ENCODE measurements around the gene ZNF492. TPM values are rescaled to one million over a fixed set of nuclear protein-coding genes. Genes with fewer than 3 reads are reported as not detected.
A peak's percentile ranks its signal among the peaks of the same experiment; 100 is the strongest.

Gene ZNF492
- 1 to 10 TPM; 2.2 to 3.6 (median 2.5) TPM for polyA plus RNA-seq (ENCODE audit: insufficient read length in 4 of 4)

GRCh38 chr19:22633706-22634449, at the start of gene ZNF492:
ZNF492 (plus strand) TSS chr19:22634324; CDS start chr19:22653400, 19,076 bp downstream.
- peak; percentile 79 to 90 (median 86) for DNase-seq (ENCODE audit: low read depth in 4 of 4, low spot score in 3 of 4)

GRCh38 chr19:22595422-22595821, 38.7 kb upstream of the ZNF492 start:
- no peak for DNase-seq (ENCODE audit: low read depth in 4 of 4, low spot score in 3 of 4)

GRCh38 chr19:22595918-22596341, 38.2 kb upstream of the ZNF492 start:
- DNase-seq (ENCODE audit: low read depth in 4 of 4, low spot score in 3 of 4), result peak in 1 of 4 donors; percentile 18

- no peak for DNase-seq (ENCODE audit: low read depth in 4 of 4, low spot score in 3 of 4)
Measured at GRCh38 chr19:22600690-22601648, 33.2 kb upstream of the ZNF492 start.

GRCh38 chr19:22601906-22602630, 32.1 kb upstream of the ZNF492 start:
- no peak for DNase-seq (ENCODE audit: low read depth in 4 of 4, low spot score in 3 of 4)

- no peak for DNase-seq (ENCODE audit: low read depth in 4 of 4, low spot score in 3 of 4)
Measured at GRCh38 chr19:22602631-22603272, 31.4 kb upstream of the ZNF492 start.

GRCh38 chr19:22603518-22604440, 30.3 kb upstream of the ZNF492 start:
- DNase-seq (ENCODE audit: low read depth in 4 of 4, low spot score in 3 of 4), result no peak

- DNase-seq (ENCODE audit: low read depth in 4 of 4, low spot score in 3 of 4), result no peak
Measured at GRCh38 chr19:22604571-22605274, 29.4 kb upstream of the ZNF492 start.

- DNase-seq (ENCODE audit: low read depth in 4 of 4, low spot score in 3 of 4), result no peak
Measured at GRCh38 chr19:22605275-22606211, 28.6 kb upstream of the ZNF492 start.

- no peak for DNase-seq (ENCODE audit: low read depth in 4 of 4, low spot score in 3 of 4)
Measured at GRCh38 chr19:22606212-22606553, 27.9 kb upstream of the ZNF492 start.

GRCh38 chr19:22606954-22607652, 27.0 kb upstream of the ZNF492 start:
- DNase-seq (ENCODE audit: low read depth in 4 of 4, low spot score in 3 of 4), result no peak

- no peak for DNase-seq (ENCODE audit: low read depth in 4 of 4, low spot score in 3 of 4)
Measured at GRCh38 chr19:22607653-22608430, 26.3 kb upstream of the ZNF492 start.

GRCh38 chr19:22608441-22608840, 25.7 kb upstream of the ZNF492 start:
- no peak for DNase-seq (ENCODE audit: low read depth in 4 of 4, low spot score in 3 of 4)

GRCh38 chr19:22609630-22610029, 24.5 kb upstream of the ZNF492 start:
- no peak for DNase-seq (ENCODE audit: low read depth in 4 of 4, low spot score in 3 of 4)

- DNase-seq (ENCODE audit: low read depth in 4 of 4, low spot score in 3 of 4), result no peak
Measured at GRCh38 chr19:22610121-22610520, 24.0 kb upstream of the ZNF492 start.

GRCh38 chr19:22612316-22612715, 21.8 kb upstream of the ZNF492 start:
- DNase-seq (ENCODE audit: low read depth in 4 of 4, low spot score in 3 of 4), result no peak

All from left renal pelvis (tissue), 4 donors.